A673 (cell line): ENCODE data around the gene C1orf21. TPM values are rescaled to one million over a fixed set of nuclear protein-coding genes. Genes with fewer than 3 reads are reported as not detected.

ENCODE experiments used
- BruUV-seq: library from RNA; stranded (reverse); fragments of 400-500 nt; replicated peaks from 2 replicates; lab custom pipeline; 2021; lab: Mats Ljungman, UMichigan
- CTCF ChIA-PET: fragments of 300-600 bp; sonication (Branson Sonifier 250); formaldehyde crosslinking; loops from one replicate; lab custom pipeline; 2022; ENCODE audit warnings: antibody characterized with exemption; lab: Charles Lee
- POLR2A ChIA-PET: fragments of 300-600 bp; sonication (Branson Sonifier 250); formaldehyde crosslinking; loops from one replicate; lab custom pipeline; 2022; ENCODE audit warnings: antibody characterized with exemption; ENCODE audit not compliant: low non-redundant PET; lab: Charles Lee
- DNase-seq: peaks from one replicate; pipeline ENCODE4 v3.0.0-alpha.2; 2015; ENCODE audit warnings: low spot score
- H3K27ac ChIP-seq: fragments of 200-600 bp; sonication (generic); 2 replicates; pipeline ENCODE4 v1.5.1; 2016; ENCODE audit warnings: mixed run types, low read depth, mild to moderate bottlenecking, mixed read lengths, antibody characterized with exemption, low read length; ENCODE audit not compliant: poor library complexity, severe bottlenecking
- H3K27me3 ChIP-seq: fragments of 200-600 bp; sonication (generic); replicated peaks from 2 replicates; pipeline ENCODE4 v1.6.1; 2017; ENCODE audit warnings: mixed run types, low read depth, mild to moderate bottlenecking, mixed read lengths, antibody characterized with exemption, low read length; ENCODE audit not compliant: insufficient read depth, poor library complexity
- H3K36me3 ChIP-seq: fragments of 200-600 bp; sonication (generic); 2 replicates; pipeline ENCODE4 v1.6.1; 2016; ENCODE audit warnings: mixed run types, mild to moderate bottlenecking, mixed read lengths, antibody characterized with exemption, low read length; ENCODE audit not compliant: insufficient read depth, poor library complexity, severe bottlenecking
- H3K4me1 ChIP-seq: fragments of 200-600 bp; sonication (generic); 2 replicates; pipeline ENCODE4 v1.6.1; 2017; ENCODE audit warnings: mixed run types, mild to moderate bottlenecking, mixed read lengths, antibody characterized with exemption, low read length; ENCODE audit not compliant: insufficient read depth, poor library complexity, severe bottlenecking
- H3K4me3 ChIP-seq: fragments of 200-600 bp; sonication (generic); 2 replicates; pipeline ENCODE4 v1.5.1; 2016; ENCODE audit warnings: low read depth, mixed run types, mild to moderate bottlenecking, mixed read lengths, low read length; ENCODE audit not compliant: poor library complexity, severe bottlenecking
- H3K9me3 ChIP-seq: fragments of 200-600 bp; sonication (generic); 2 replicates; pipeline ENCODE4 v1.6.1; 2016; ENCODE audit warnings: mixed run types, low read depth, mild to moderate bottlenecking, mixed read lengths, antibody characterized with exemption, low read length; ENCODE audit not compliant: poor library complexity, severe bottlenecking
- EZH2 ChIP-seq: fragments of 200-600 bp; sonication (generic); IDR thresholded peaks from 2 replicates; pipeline ENCODE4 v1.6.1; 2017; ENCODE audit warnings: borderline replicate concordance, low read depth, mild to moderate bottlenecking, mixed read lengths, antibody characterized with exemption, low read length; ENCODE audit not compliant: poor library complexity, severe bottlenecking
- intact Hi-C: fragments of 100-400 bp; cut with micrococcal nuclease; formaldehyde crosslinking; loops from one replicate; pipeline ENCODE4 v1.10.0; 2022; ENCODE audit not compliant: unreplicated experiment
- total RNA-seq: library from RNA; stranded (reverse); gene quantifications from 2 replicates; pipeline ENCODE4 v1.2.3, GENCODE V29; 2021
- TF ChIP-seq, protein P1 (sequence below): fragments of 300-800, 200-600 bp; sonication (generic); conservative IDR thresholded peaks from 2 replicates; pipeline ENCODE4 v1.5.1; 2017; ENCODE audit warnings: low read depth, mild to moderate bottlenecking, antibody characterized with exemption, low read length, moderate library complexity, mixed read lengths

C1orf21 gene
- total RNA-seq, 1 experiment from 2014 or later, result 31.3 TPM

DNA sequence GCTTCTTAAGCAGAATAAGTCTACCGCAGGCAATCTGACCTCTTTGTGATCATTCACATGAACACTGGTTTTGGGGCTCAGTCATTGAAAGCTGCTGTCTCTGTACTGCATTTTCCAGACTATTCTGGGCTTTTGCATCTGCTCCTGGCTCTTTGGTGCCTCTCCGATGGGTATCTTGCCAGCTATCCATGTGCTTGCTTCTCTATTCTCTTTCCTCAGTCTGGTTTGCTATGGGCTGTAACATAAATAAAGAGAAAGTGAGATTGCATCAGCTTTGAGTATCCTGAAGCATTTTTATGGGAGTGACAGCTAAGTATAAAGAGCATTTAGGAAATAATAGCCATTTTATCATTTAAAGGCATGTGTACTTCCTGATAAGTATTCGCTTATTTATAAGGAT, 70.7 kb downstream of the C1orf21 start:
- H3K27ac ChIP-seq, result no peak overlapping the region
- peak; percentile 6 for DNase-seq
- CTCF ChIA-PET, result no interaction called here
- TF ChIP-seq EZH2, result no peak
- peaks cover 20% of the 10 kb centered on the region for H3K4me1 ChIP-seq
- no peak overlapping the region for H3K4me3 ChIP-seq
- H3K27me3 ChIP-seq, result no peaks in the 10 kb centered on the region
- intact Hi-C loops, result no loop called here
- no peaks in the 10 kb centered on the region for H3K36me3 ChIP-seq
- no peaks in the 10 kb centered on the region for H3K9me3 ChIP-seq
- POLR2A ChIA-PET, result interaction anchor here (0.6 kb wide), 1 partner anchor 334 kb away, joined by 10 read pairs; no protein-coding TSS in a partner anchor
- no TSS peak for BruUV-seq

DNA sequence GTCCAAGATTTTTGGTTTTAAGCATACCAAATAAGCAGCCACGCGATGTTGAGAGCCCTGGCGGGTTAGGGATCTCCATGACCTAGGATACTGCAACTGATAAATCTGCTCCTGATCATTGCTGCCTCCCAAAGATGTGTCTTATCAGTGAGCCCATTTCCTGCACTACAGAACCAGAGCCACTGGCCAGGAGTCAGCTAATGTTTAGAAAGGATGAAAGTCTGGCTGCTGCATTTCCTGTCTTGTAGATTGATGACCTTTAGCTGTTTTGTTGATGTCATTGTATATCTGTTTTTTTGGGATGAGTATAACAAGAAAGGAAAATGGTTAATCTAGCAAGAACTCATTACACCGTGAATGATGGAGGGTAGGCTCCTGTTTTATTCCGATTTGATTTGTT, 74.5 kb downstream of the C1orf21 start:
- no peaks in the 10 kb centered on the region for H3K9me3 ChIP-seq
- peaks cover 16% of the 10 kb centered on the region for H3K4me1 ChIP-seq
- H3K27ac ChIP-seq, result no peak overlapping the region
- ChIA-PET POLR2A (no interaction called here), CTCF (no interaction called here)
- no peaks in the 10 kb centered on the region for H3K27me3 ChIP-seq
- H3K4me3 ChIP-seq, result no peak overlapping the region
- intact Hi-C loops, result no loop called here
- DNase-seq, result no peak
- no peaks in the 10 kb centered on the region for H3K36me3 ChIP-seq
- TF ChIP-seq, protein P1, sequence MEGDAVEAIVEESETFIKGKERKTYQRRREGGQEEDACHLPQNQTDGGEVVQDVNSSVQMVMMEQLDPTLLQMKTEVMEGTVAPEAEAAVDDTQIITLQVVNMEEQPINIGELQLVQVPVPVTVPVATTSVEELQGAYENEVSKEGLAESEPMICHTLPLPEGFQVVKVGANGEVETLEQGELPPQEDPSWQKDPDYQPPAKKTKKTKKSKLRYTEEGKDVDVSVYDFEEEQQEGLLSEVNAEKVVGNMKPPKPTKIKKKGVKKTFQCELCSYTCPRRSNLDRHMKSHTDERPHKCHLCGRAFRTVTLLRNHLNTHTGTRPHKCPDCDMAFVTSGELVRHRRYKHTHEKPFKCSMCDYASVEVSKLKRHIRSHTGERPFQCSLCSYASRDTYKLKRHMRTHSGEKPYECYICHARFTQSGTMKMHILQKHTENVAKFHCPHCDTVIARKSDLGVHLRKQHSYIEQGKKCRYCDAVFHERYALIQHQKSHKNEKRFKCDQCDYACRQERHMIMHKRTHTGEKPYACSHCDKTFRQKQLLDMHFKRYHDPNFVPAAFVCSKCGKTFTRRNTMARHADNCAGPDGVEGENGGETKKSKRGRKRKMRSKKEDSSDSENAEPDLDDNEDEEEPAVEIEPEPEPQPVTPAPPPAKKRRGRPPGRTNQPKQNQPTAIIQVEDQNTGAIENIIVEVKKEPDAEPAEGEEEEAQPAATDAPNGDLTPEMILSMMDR, result no peak
- no peak for TF ChIP-seq EZH2
- BruUV-seq, result no TSS peak

GRCh38 chr1:184462155-184462554, 75.3 kb downstream of the C1orf21 start:
- H3K27me3 ChIP-seq, result no peaks in the 10 kb centered on the region
- no peak overlapping the region for H3K4me3 ChIP-seq
- POLR2A ChIA-PET, result no interaction called here
- no peak for TF ChIP-seq EZH2
- TF ChIP-seq, protein P1, result no peak
- H3K4me1 ChIP-seq, result peaks cover 10% of the 10 kb centered on the region
- no peak overlapping the region for H3K27ac ChIP-seq
- intact Hi-C loops, result no loop called here
- BruUV-seq, result no TSS peak
- CTCF ChIA-PET, result no interaction called here
- no peaks in the 10 kb centered on the region for H3K36me3 ChIP-seq
- DNase-seq, result no peak
- H3K9me3 ChIP-seq, result no peaks in the 10 kb centered on the region

DNA sequence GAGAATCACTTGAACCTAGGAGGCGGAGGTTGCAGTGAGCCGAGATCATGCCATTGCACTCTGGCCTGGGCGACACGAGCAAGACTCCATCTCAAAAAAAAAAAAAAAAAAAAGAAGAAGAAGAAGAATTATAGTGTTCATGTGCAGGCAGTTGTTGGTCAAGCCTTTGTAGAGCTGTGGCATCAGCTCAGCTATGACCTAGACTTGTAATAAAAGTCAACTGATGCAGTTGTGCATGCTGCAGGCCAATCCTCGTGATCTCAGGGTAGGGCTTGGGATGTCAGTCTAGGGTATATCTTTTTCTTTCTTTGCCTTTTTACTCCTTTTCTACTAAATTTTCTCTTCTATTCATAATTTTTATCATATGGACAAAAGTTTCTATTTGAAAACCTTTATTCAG, 76.2 kb downstream of the C1orf21 start:
- Histone ChIP-seq H3K27me3 (no peaks in the 10 kb centered on the region), H3K36me3 (no peaks in the 10 kb centered on the region), H3K4me1 (peaks cover 3% of the 10 kb centered on the region), H3K4me3 (no peak overlapping the region), H3K9me3 (no peaks in the 10 kb centered on the region), H3K27ac (no peak overlapping the region)
- TF ChIP-seq, protein P1, result no peak
- TF ChIP-seq EZH2, result no peak
- intact Hi-C loops, result no loop called here
- ChIA-PET POLR2A (no interaction called here), CTCF (no interaction called here)
- DNase-seq, result no peak
- no TSS peak for BruUV-seq
